HCT116 (cell line): Measurements from ENCODE around the gene MINDY1. TPM values are rescaled to one million over a fixed set of nuclear protein-coding genes. Genes with fewer than 3 reads are reported as not detected.

ENCODE experiments used
- ATAC-seq: fragments of 200-7000 bp; cut with Tn5 transposase; 2 replicates; pipeline ENCODE4 v1.9.1; 2020; ENCODE audit warnings: mild to moderate bottlenecking, moderate library complexity
- BruUV-seq: library from RNA; stranded (reverse); fragments of 400-500 nt; replicated peaks from 2 replicates; lab custom pipeline; 2021; lab: Mats Ljungman, UMichigan
- CTCF ChIA-PET: fragments of 300-600 bp; sonication (Branson Sonifier 250); formaldehyde crosslinking; loops from one replicate; lab custom pipeline; 2021; ENCODE audit warnings: antibody characterized with exemption; lab: Charles Lee
- POLR2A ChIA-PET: fragments of 300-600, 350-600 bp; sonication (Branson Sonifier 250); formaldehyde crosslinking; loops from one replicate; lab custom pipeline; 2021; ENCODE audit warnings: antibody characterized with exemption; lab: Charles Lee
- RAD21 ChIA-PET, 2 experiments: fragments of 300-600 bp; sonication (Branson Sonifier 250); formaldehyde crosslinking; loops; one replicate each; lab custom pipeline; 2023; ENCODE audit warnings: low total read pairs in 2 of 2; ENCODE audit not compliant: uncharacterized antibody in 2 of 2, unreplicated experiment in 2 of 2, low non-redundant PET in 1 of 2; lab: Charles Lee
- DNase-seq: peaks from one replicate; pipeline ENCODE4 v3.0.0-alpha.2; 2010; ENCODE audit warnings: low read depth, low spot score
- H2AFZ ChIP-seq: fragments of 200-600 bp; shearing (Covaris generic), sonication (generic); 2 replicates; pipeline ENCODE4 v1.6.1; 2017; ENCODE audit warnings: low read depth, mixed run types, mixed read lengths, antibody characterized with exemption, low read length; ENCODE audit not compliant: poor library complexity, severe bottlenecking
- H3K27ac ChIP-seq: 2 replicates; pipeline ENCODE4 v1.5.1; 2012; ENCODE audit warnings: low read depth, low read length
- H3K27me3 ChIP-seq: fragments of 200-600 bp; sonication (generic); 2 replicates; pipeline ENCODE4 v1.6.1; 2016; ENCODE audit warnings: mixed run types, low read length, mixed read lengths; ENCODE audit not compliant: insufficient read depth
- H3K36me3 ChIP-seq, 2 experiments: fragments of 200-500 bp in 1 of 2; fragments of 200-600 bp in 1 of 2; sonication (Bioruptor generic) in 1 of 2; sonication (generic) in 1 of 2; 2 replicates each; pipeline versions ENCODE4 v1.5.1 to v1.6.1; 2014 to 2016; ENCODE audit warnings: low read length in 2 of 2, inconsistent platforms in 1 of 2, mixed read lengths in 1 of 2, mixed run types in 1 of 2; ENCODE audit not compliant: insufficient read depth in 2 of 2, control insufficient read depth in 1 of 2
- H3K4me1 ChIP-seq, 2 experiments: fragments of 200-600 bp in 1 of 2; sonication (generic) in 1 of 2; 2 replicates each; pipeline versions ENCODE4 v1.5.1 to v1.6.1; 2012 to 2017; ENCODE audit warnings: low read length in 2 of 2, inconsistent platforms in 1 of 2, mild to moderate bottlenecking in 1 of 2, mixed read lengths in 1 of 2, mixed run types in 1 of 2, moderate library complexity in 1 of 2; ENCODE audit not compliant: insufficient read depth in 2 of 2, control insufficient read depth in 1 of 2
- H3K4me2 ChIP-seq: fragments of 200-600 bp; sonication (generic); 2 replicates; pipeline ENCODE4 v1.6.1; 2017; ENCODE audit warnings: mixed run types, low read length, mixed read lengths
- H3K4me3 ChIP-seq, 2 experiments: fragments of 200-600 bp in 1 of 2; sonication (generic) in 1 of 2; replicated peaks in 1 of 2; 2 replicates each; pipeline ENCODE4 v1.5.1; 2011 to 2016; ENCODE audit warnings: low read length in 2 of 2, control low read depth in 1 of 2, low read depth in 1 of 2, mild to moderate bottlenecking in 1 of 2, mixed read lengths in 1 of 2, mixed run types in 1 of 2
- H3K79me2 ChIP-seq: fragments of 200-600 bp; sonication (generic); 2 replicates; pipeline ENCODE4 v1.6.1; 2017; ENCODE audit warnings: mild to moderate bottlenecking, mixed run types, low read length, moderate library complexity, mixed read lengths; ENCODE audit not compliant: insufficient read depth
- H3K9ac ChIP-seq: fragments of 200-600 bp; sonication (generic); 2 replicates; pipeline ENCODE4 v1.6.1; 2016; ENCODE audit warnings: low read length, mixed read lengths
- H3K9me2 ChIP-seq: fragments of 200-600 bp; sonication (generic), shearing (Covaris generic); 2 replicates; pipeline ENCODE4 v1.6.1; 2017; ENCODE audit warnings: mixed run types, mild to moderate bottlenecking, moderate library complexity; ENCODE audit not compliant: insufficient read depth
- H3K9me3 ChIP-seq, 2 experiments: fragments of 200-500 bp in 1 of 2; fragments of 200-600 bp in 1 of 2; sonication (Bioruptor generic) in 1 of 2; sonication (generic) in 1 of 2; 2 replicates each; pipeline ENCODE4 v1.6.1; 2014 to 2017; ENCODE audit warnings: low read length in 2 of 2, mixed read lengths in 2 of 2, inconsistent platforms in 1 of 2, low read depth in 1 of 2, mild to moderate bottlenecking in 1 of 2, mixed run types in 1 of 2, moderate library complexity in 1 of 2; ENCODE audit not compliant: control insufficient read depth in 1 of 2, insufficient read depth in 1 of 2
- H4K20me1 ChIP-seq: fragments of 200-600 bp; sonication (generic), shearing (Covaris generic); 2 replicates; pipeline ENCODE4 v1.6.1; 2017; ENCODE audit warnings: mixed run types, mild to moderate bottlenecking, moderate library complexity; ENCODE audit not compliant: insufficient read depth
- CBX3 ChIP-seq: IDR thresholded peaks from 2 replicates; pipeline ENCODE4 v1.6.1; 2012; ENCODE audit warnings: low read depth
- CEBPB ChIP-seq: IDR thresholded peaks from 2 replicates; pipeline ENCODE4 v1.6.1; 2012; ENCODE audit warnings: low read depth
- EGR1 ChIP-seq: IDR thresholded peaks from 2 replicates; pipeline ENCODE4 v1.6.1; 2012; ENCODE audit warnings: low read depth
- ELF1 ChIP-seq: IDR thresholded peaks from 2 replicates; pipeline ENCODE4 v1.6.1; 2012; ENCODE audit warnings: low read depth, borderline replicate concordance
- EZH2 ChIP-seq: fragments of 200-600 bp; sonication (generic); IDR thresholded peaks from 2 replicates; pipeline ENCODE4 v1.6.1; 2017; ENCODE audit warnings: antibody characterized with exemption, mixed run types
- FOSL1 ChIP-seq: IDR thresholded peaks from 2 replicates; pipeline ENCODE4 v1.6.1; 2012; ENCODE audit warnings: low read depth
- JUND ChIP-seq: IDR thresholded peaks from 2 replicates; pipeline ENCODE4 v1.6.1; 2012
- SIN3A ChIP-seq: IDR thresholded peaks from 2 replicates; pipeline ENCODE4 v1.6.1; 2012; ENCODE audit warnings: low read depth
- SP1 ChIP-seq: IDR thresholded peaks from 2 replicates; pipeline ENCODE4 v1.6.1; 2012; ENCODE audit warnings: low read depth
- TCF7L2 ChIP-seq: IDR thresholded peaks from 2 replicates; pipeline ENCODE4 v1.7.0; 2011; ENCODE audit warnings: borderline replicate concordance, inconsistent platforms; ENCODE audit not compliant: insufficient read depth, insufficient read length; ENCODE audit errors: extremely low read depth
- ZBTB33 ChIP-seq: IDR thresholded peaks from 2 replicates; pipeline ENCODE4 v1.6.1; 2011; ENCODE audit warnings: mild to moderate bottlenecking, low read length, moderate library complexity; ENCODE audit not compliant: insufficient replicate concordance; ENCODE audit errors: extremely low read depth
- ZFX ChIP-seq: fragments of 450-650 bp; IDR thresholded peaks from 2 replicates; pipeline ENCODE4 v1.6.1; 2017
- intact Hi-C: fragments of 100-400 bp; cut with micrococcal nuclease; formaldehyde crosslinking; loops from 2 replicates; pipeline ENCODE4 v1.10.0; 2022
- total RNA-seq: library from RNA; stranded (reverse); gene quantifications from one replicate; pipeline ENCODE4 v1.2.1, GENCODE V29; 2021; ENCODE audit not compliant: unreplicated experiment

MINDY1 gene
- total RNA-seq, 1 experiment from 2014 or later, result 1.2 TPM

- TF ChIP-seq ZFX (no peak), JUND (no peak), EZH2 (no peak), ZBTB33 (no peak), CBX3 (no peak), ELF1 (no peak), FOSL1 (no peak), EGR1 (no peak), SIN3A (no peak), TCF7L2 (no peak), SP1 (no peak), CEBPB (no peak)
- H3K9me2 ChIP-seq, result no peaks in the 10 kb centered on the region
- no peaks in the 10 kb centered on the region for H3K9me3 ChIP-seq
- H3K27ac ChIP-seq, result no peak overlapping the region
- RAD21 ChIA-PET, result no interaction called here
- no peak overlapping the region for H3K9ac ChIP-seq
- no peak overlapping the region for H3K4me3 ChIP-seq
- no peaks in the 10 kb centered on the region for H3K27me3 ChIP-seq
- ATAC-seq (no peak), DNase-seq (no peak)
- no peak overlapping the region for H3K4me2 ChIP-seq
- peaks cover 18 to 41% of the 10 kb centered on the region in 2 experiments for H3K4me1 ChIP-seq
- peaks cover 47% of the 10 kb centered on the region for H3K79me2 ChIP-seq
- CTCF ChIA-PET, result no interaction called here
- peaks cover 24 to 48% of the 10 kb centered on the region in 2 experiments for H3K36me3 ChIP-seq
- no TSS peak for BruUV-seq
- POLR2A ChIA-PET, result no interaction called here
- H4K20me1 ChIP-seq, result no peaks in the 10 kb centered on the region; the same call in 1 of the 2 replicates
- no peak overlapping the region for H2AFZ ChIP-seq
- intact Hi-C loops, result loop anchor here (5.0 kb wide), 1 partner anchor 34 kb away; no protein-coding TSS in a partner anchor
Observed at GRCh38 chr1:151056149-151056548, 49.4 kb upstream of the MINDY1 start.
